CD4-positive, alpha-beta T cell (primary cell): ENCODE results near the gene CEACAM5. TPM values are rescaled to one million over a fixed set of nuclear protein-coding genes. Genes with fewer than 3 reads are reported as not detected.
"Not testable (repeated sequence)": the region's sequence is repeated elsewhere in the genome, so short reads cannot be mapped to it uniquely, and the experiment has no call there.

Source experiments
- ATAC-seq: fragments of 200-7000 bp; cut with Tn5 transposase; one replicate; pipeline ENCODE4 v1.10.0; 2022; ENCODE audit warnings: mild to moderate bottlenecking; ENCODE audit not compliant: poor library complexity
- CTCF ChIA-PET: fragments of 350-600 bp; sonication (Branson Sonifier 250); formaldehyde crosslinking; loops from one replicate; lab custom pipeline; 2021; ENCODE audit warnings: antibody characterized with exemption, inconsistent platforms; lab: Charles Lee
- POLR2A ChIA-PET: fragments of 350-600 bp; sonication (Branson Sonifier 250); formaldehyde crosslinking; loops from one replicate; lab custom pipeline; 2021; ENCODE audit warnings: antibody characterized with exemption, inconsistent platforms; lab: Charles Lee
- DNase-seq, 14 experiments: peaks; one replicate each; pipeline ENCODE4 v3.0.0-alpha.2; 2013 to 2020; ENCODE audit warnings: mixed read lengths in 2 of 14
- H3K27ac ChIP-seq, 2 donors: one replicate each; pipeline versions ENCODE4 v1.5.1 to v1.7.0; 2013; ENCODE audit warnings: low read length in 2 of 2, low read depth in 1 of 2, mild to moderate bottlenecking in 1 of 2
- H3K27me3 ChIP-seq, 2 experiments: 1 replicate in 1 of 2; 2 replicates in 1 of 2; pipeline versions ENCODE4 v1.6.1 to v1.7.0; 2013; ENCODE audit warnings: low read length in 2 of 2, control low read depth in 1 of 2, mild to moderate bottlenecking in 1 of 2, moderate library complexity in 1 of 2; ENCODE audit not compliant: insufficient read depth in 2 of 2, control insufficient read depth in 1 of 2
- H3K36me3 ChIP-seq: one replicate; pipeline ENCODE4 v1.6.1; 2013; ENCODE audit warnings: low read length, control low read depth; ENCODE audit not compliant: insufficient read depth
- H3K4me1 ChIP-seq: one replicate; pipeline ENCODE4 v1.6.1; 2013; ENCODE audit warnings: low read length, control low read depth; ENCODE audit not compliant: insufficient read depth
- H3K4me3 ChIP-seq: one replicate; pipeline ENCODE4 v1.5.1; 2013; ENCODE audit warnings: mild to moderate bottlenecking, low read length, moderate library complexity
- H3K9me3 ChIP-seq, 2 experiments: 1 replicate in 1 of 2; 2 replicates in 1 of 2; pipeline versions ENCODE4 v1.6.1 to v1.7.0; 2013; ENCODE audit warnings: low read length in 2 of 2, mild to moderate bottlenecking in 2 of 2, control low read depth in 1 of 2, moderate library complexity in 1 of 2; ENCODE audit not compliant: control insufficient read depth in 1 of 2, insufficient read depth in 1 of 2
- H3K27ac Mint-ChIP-seq: one replicate; pipeline ENCODE4 v1.8.0; 2020; ENCODE audit warnings: mixed read lengths
- H3K27me3 Mint-ChIP-seq: one replicate; pipeline ENCODE4 v1.8.0; 2021; ENCODE audit warnings: mixed read lengths
- H3K36me3 Mint-ChIP-seq: one replicate; pipeline ENCODE4 v1.8.0; 2021; ENCODE audit warnings: low read depth, mixed read lengths
- H3K4me1 Mint-ChIP-seq: one replicate; pipeline ENCODE4 v1.8.0; 2021; ENCODE audit warnings: low read depth, mixed read lengths
- H3K4me3 Mint-ChIP-seq: one replicate; pipeline ENCODE4 v1.8.0; 2020; ENCODE audit warnings: mild to moderate bottlenecking, mixed read lengths
- H3K9me3 Mint-ChIP-seq: one replicate; pipeline ENCODE4 v1.8.0; 2020; ENCODE audit warnings: mixed read lengths
- intact Hi-C, 2 experiments: fragments of 100-400 bp; cut with DNase I in 1 of 2; cut with micrococcal nuclease in 1 of 2; formaldehyde crosslinking; loops; one replicate each; pipeline versions ENCODE4 v1.15.1 to v1.9.0; 2023 to 2025; cut with DNase I, micrococcal nuclease
- total RNA-seq, 174 experiments: library from RNA in 2 of 174; stranded (reverse) in 2 of 174; gene quantifications; one replicate each; pipeline ENCODE4 v1.2.3 and lab custom pipeline; 2021 to 2026
- TF ChIP-seq, protein P1 (sequence below): fragments of 200-600 bp; IDR thresholded peaks from one replicate; pipeline ENCODE4 v1.8.0; 2022; ENCODE audit warnings: antibody characterized with exemption, mild to moderate bottlenecking

Gene CEACAM5
- total RNA-seq, 2 experiments from 2014 or later, result not detected

DNA sequence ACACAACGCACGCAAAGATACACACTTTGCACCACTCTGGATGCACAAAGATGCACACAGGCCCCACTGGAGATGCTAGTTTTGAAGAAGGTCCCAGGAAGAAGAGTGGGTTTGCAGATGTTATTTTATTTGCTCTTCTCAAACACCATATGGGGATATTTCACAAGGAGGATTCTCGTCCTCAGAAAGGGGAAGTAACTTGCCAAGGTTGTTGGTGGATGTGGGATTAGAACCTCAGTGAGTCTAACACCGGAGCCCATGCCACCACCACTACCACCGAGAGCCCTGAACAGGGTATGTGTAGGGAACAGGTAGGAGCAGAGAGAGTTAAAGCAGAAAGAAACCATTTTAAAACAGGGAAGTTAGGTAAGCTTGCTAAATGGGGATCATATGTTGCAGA, 37.3 kb downstream of the CEACAM5 start:
- Histone ChIP-seq H3K27ac (no peak overlapping the region), H3K4me3 (no peak overlapping the region), H3K36me3 (no peaks in the 10 kb centered on the region), H3K4me1 (no peaks in the 10 kb centered on the region), H3K9me3 (no peaks in the 10 kb centered on the region), H3K27me3 (peaks cover 22 to 32% of the 10 kb centered on the region in 2 experiments)
- intact Hi-C loops, result loop anchor here (1.0 kb wide), 2 partner anchors 38 to 39 kb away; no protein-coding TSS in a partner anchor
- POLR2A ChIA-PET, result no interaction called here
- DNase-seq (no peak), ATAC-seq (no peak)
- TF ChIP-seq, protein P1, sequence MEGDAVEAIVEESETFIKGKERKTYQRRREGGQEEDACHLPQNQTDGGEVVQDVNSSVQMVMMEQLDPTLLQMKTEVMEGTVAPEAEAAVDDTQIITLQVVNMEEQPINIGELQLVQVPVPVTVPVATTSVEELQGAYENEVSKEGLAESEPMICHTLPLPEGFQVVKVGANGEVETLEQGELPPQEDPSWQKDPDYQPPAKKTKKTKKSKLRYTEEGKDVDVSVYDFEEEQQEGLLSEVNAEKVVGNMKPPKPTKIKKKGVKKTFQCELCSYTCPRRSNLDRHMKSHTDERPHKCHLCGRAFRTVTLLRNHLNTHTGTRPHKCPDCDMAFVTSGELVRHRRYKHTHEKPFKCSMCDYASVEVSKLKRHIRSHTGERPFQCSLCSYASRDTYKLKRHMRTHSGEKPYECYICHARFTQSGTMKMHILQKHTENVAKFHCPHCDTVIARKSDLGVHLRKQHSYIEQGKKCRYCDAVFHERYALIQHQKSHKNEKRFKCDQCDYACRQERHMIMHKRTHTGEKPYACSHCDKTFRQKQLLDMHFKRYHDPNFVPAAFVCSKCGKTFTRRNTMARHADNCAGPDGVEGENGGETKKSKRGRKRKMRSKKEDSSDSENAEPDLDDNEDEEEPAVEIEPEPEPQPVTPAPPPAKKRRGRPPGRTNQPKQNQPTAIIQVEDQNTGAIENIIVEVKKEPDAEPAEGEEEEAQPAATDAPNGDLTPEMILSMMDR, result no peak
- Mint-ChIP-seq H3K4me3 (no peak overlapping the region), H3K27me3 (peaks cover 83% of the 10 kb centered on the region), H3K27ac (no peak overlapping the region), H3K36me3 (no peaks in the 10 kb centered on the region), H3K4me1 (peaks cover 8% of the 10 kb centered on the region), H3K9me3 (no peaks in the 10 kb centered on the region)
- CTCF ChIA-PET, result interaction anchor here (0.8 kb wide), 1 partner anchor 9 kb away, joined by 3 read pairs; no protein-coding TSS in a partner anchor

DNA sequence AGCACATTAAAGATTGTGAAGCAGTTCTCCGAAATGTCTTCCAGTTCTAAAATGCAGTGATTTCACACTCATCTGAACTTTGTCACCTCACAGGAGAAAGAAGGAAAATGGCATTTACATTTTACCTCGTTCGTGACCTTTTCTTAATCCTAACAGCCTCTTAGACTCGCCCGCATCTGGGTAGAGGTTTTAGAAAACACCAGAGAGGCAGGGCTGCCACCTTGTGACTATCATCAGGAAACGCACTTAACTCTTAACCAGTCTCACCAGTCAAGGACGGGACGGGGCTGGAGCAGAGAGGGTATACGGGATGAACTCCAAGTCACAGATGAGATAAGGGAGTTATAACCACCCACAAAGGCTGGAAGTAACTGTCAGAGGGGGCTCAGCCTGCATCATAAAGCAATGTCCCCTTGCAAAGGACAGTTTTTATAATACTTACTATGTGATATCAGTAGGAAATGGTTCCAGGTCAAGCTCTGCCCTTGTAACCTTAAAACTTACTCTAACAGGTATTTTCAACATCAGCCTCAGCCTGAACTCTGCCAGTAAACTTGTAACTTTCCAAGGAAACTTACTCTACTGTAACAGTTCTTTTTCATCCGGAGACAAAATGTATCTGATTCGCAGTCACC, 38.3 kb downstream of the CEACAM5 start:
- Mint-ChIP-seq H3K27ac (no peak overlapping the region), H3K27me3 (peaks cover 78% of the 10 kb centered on the region), H3K4me1 (peaks cover 6% of the 10 kb centered on the region), H3K4me3 (no peak overlapping the region), H3K36me3 (no peaks in the 10 kb centered on the region), H3K9me3 (no peaks in the 10 kb centered on the region)
- intact Hi-C loops, result loop anchor here (1.0 kb wide), 2 partner anchors 39 to 40 kb away; no protein-coding TSS in a partner anchor
- CTCF ChIA-PET, result interaction anchor here (0.6 to 1.3 kb wide), 3 partner anchors 10 to 150 kb away, joined by 3 to 4 read pairs (median 3); no protein-coding TSS in a partner anchor
- H3K27me3 ChIP-seq, result peaks cover 22 to 32% of the 10 kb centered on the region in 2 experiments
- H3K4me3 ChIP-seq, result no peak overlapping the region
- peak; percentile 12 to 71 (median 28) for DNase-seq
- TF ChIP-seq, protein P1, result peak; percentile 60
- POLR2A ChIA-PET, result no interaction called here
- ATAC-seq, result peak; percentile 91
- no peaks in the 10 kb centered on the region for H3K36me3 ChIP-seq
- H3K4me1 ChIP-seq, result no peaks in the 10 kb centered on the region
- H3K9me3 ChIP-seq, result no peaks in the 10 kb centered on the region
- H3K27ac ChIP-seq, result no peak overlapping the region

DNA sequence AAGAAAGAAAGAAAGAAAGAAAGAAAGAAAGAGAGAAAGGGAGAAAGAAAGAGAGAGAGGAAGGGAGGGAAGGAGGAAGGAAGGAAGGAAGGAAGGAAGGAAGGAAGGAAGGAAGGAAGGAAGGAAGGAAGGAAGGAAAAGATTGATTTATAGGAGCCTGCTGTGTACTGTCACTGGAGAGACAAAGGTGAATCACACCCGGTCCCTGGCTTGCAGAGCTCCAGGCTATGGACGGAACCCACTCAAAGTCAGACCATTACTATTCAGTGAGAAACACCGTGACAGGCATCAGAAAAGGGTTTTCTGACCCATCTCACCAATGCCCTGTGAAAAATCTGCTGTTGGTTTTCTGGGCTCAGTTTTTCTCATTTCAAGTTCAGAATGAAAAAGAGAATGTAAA, 39.6 kb downstream of the CEACAM5 start:
- H3K36me3 ChIP-seq, result no peaks in the 10 kb centered on the region
- intact Hi-C loops, result no loop called here
- H3K27ac Mint-ChIP-seq, result no peak overlapping the region
- peaks cover 22 to 32% of the 10 kb centered on the region in 2 experiments for H3K27me3 ChIP-seq
- no peaks in the 10 kb centered on the region for H3K9me3 ChIP-seq
- H3K4me1 ChIP-seq, result no peaks in the 10 kb centered on the region
- H3K9me3 Mint-ChIP-seq, result no peaks in the 10 kb centered on the region
- H3K4me3 ChIP-seq, result no peak overlapping the region
- ATAC-seq (no peak), DNase-seq (no peak)
- peaks cover 76% of the 10 kb centered on the region for H3K27me3 Mint-ChIP-seq
- ChIA-PET CTCF (no interaction called here), POLR2A (no interaction called here)
- H3K36me3 Mint-ChIP-seq, result no peaks in the 10 kb centered on the region
- TF ChIP-seq, protein P1, result no peak
- H3K27ac ChIP-seq, result no peak overlapping the region
- no peak overlapping the region for H3K4me3 Mint-ChIP-seq
- H3K4me1 Mint-ChIP-seq, result peaks cover 6% of the 10 kb centered on the region

DNA sequence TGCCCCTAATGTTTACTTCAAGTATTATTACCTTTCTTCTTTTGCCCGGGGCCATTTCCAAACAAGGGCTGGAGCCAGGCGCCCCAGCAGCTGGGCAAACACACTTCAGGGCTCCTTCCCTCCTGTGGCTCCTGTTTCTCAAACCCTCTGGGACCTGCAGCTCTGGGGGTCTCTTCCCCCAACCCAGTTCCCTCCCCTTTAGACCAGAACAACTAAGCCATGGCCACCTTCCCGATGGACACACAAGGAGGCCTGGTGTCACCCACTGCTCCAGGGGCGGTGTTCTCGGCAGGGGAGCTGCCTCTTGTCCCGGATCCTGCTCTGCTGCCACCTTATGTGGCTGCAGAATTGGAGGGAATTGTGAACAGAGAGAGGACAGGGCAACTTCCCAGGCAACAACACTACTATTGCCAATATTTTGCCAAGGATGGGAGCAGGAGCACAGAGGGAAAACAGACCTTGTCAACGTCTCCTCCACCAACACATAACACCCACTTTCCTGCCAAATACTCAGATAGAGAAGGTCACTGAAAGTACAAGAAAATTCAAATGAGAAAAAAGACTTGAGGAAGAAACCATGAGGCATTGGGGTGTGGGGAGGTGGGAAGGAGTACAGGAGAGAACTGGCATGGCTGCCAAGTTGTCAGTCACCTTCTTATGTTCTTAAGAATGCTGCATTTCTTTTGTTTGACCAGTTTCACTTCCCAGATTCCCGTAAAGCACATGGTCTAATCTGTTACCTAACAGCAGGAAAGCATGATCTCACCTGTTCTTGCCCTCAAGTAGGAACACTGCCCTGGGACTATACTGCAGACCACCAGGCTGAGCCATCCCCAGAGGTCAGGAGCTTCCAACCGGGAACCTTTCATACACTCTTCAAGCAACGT, 42.1 kb downstream of the CEACAM5 start:
- H3K4me1 ChIP-seq, intact Hi-C loops, H3K9me3 ChIP-seq, H3K9me3 Mint-ChIP-seq, H3K36me3 Mint-ChIP-seq, ATAC-seq, H3K36me3 ChIP-seq, DNase-seq, H3K4me3 ChIP-seq, POLR2A ChIA-PET, H3K27ac ChIP-seq, H3K4me3 Mint-ChIP-seq, H3K27ac Mint-ChIP-seq: not testable (repeated sequence)
- H3K27me3 ChIP-seq, result peaks cover 16 to 30% of the 10 kb centered on the region in 2 experiments
- CTCF ChIA-PET, result interaction anchor here (1.4 to 1.7 kb wide), 2 partner anchors 42 to 43 kb away, joined by 4 to 5 read pairs; no protein-coding TSS in a partner anchor
- Mint-ChIP-seq H3K27me3 (peaks cover 66% of the 10 kb centered on the region), H3K4me1 (peaks cover 11% of the 10 kb centered on the region)
